ENCODE data around the gene C8G. TPM values are rescaled to one million over a fixed set of nuclear protein-coding genes. Genes with fewer than 3 reads are reported as not detected.

The C8G gene
- total RNA-seq, 1 donor from 2014 or later, result 3.4 TPM

GRCh38 chr9:136953771-136954269 is 8.8 kb downstream of the C8G start:
- ATAC-seq (ENCODE audit: low read depth) (no peak), DNase-seq (no peak)
- Mint-ChIP-seq H3K9me3 (no peaks in the 10 kb centered on the region), H3K4me3 (no peak overlapping the region), H3K27ac (no peak overlapping the region), H3K4me1 (peaks cover 5% of the 10 kb centered on the region), H3K36me3 (ENCODE audit: low read depth) (no peaks in the 10 kb centered on the region), H3K27me3 (peaks cover 2% of the 10 kb centered on the region)
- CTCF ChIA-PET, result no interaction called here
- intact Hi-C loops (cut with micrococcal nuclease), result no loop called here
- POLR2A ChIA-PET, result no interaction called here
- TF ChIP-seq, protein P1, sequence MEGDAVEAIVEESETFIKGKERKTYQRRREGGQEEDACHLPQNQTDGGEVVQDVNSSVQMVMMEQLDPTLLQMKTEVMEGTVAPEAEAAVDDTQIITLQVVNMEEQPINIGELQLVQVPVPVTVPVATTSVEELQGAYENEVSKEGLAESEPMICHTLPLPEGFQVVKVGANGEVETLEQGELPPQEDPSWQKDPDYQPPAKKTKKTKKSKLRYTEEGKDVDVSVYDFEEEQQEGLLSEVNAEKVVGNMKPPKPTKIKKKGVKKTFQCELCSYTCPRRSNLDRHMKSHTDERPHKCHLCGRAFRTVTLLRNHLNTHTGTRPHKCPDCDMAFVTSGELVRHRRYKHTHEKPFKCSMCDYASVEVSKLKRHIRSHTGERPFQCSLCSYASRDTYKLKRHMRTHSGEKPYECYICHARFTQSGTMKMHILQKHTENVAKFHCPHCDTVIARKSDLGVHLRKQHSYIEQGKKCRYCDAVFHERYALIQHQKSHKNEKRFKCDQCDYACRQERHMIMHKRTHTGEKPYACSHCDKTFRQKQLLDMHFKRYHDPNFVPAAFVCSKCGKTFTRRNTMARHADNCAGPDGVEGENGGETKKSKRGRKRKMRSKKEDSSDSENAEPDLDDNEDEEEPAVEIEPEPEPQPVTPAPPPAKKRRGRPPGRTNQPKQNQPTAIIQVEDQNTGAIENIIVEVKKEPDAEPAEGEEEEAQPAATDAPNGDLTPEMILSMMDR (IDR thresholded peaks at IDR 0.05), result no peak

GRCh38 chr9:136954270-136955083 is 9.4 kb downstream of the C8G start:
- Mint-ChIP-seq H3K9me3 (no peaks in the 10 kb centered on the region), H3K4me1 (peaks cover 5% of the 10 kb centered on the region), H3K27ac (no peak overlapping the region), H3K27me3 (peaks cover 2% of the 10 kb centered on the region), H3K36me3 (ENCODE audit: low read depth) (no peaks in the 10 kb centered on the region), H3K4me3 (no peak overlapping the region)
- intact Hi-C loops (cut with micrococcal nuclease), result no loop called here
- TF ChIP-seq, protein P1 (IDR thresholded peaks at IDR 0.05), result no peak
- ATAC-seq (ENCODE audit: low read depth) (no peak), DNase-seq (no peak)
- ChIA-PET CTCF (no interaction called here), POLR2A (no interaction called here)

DNA sequence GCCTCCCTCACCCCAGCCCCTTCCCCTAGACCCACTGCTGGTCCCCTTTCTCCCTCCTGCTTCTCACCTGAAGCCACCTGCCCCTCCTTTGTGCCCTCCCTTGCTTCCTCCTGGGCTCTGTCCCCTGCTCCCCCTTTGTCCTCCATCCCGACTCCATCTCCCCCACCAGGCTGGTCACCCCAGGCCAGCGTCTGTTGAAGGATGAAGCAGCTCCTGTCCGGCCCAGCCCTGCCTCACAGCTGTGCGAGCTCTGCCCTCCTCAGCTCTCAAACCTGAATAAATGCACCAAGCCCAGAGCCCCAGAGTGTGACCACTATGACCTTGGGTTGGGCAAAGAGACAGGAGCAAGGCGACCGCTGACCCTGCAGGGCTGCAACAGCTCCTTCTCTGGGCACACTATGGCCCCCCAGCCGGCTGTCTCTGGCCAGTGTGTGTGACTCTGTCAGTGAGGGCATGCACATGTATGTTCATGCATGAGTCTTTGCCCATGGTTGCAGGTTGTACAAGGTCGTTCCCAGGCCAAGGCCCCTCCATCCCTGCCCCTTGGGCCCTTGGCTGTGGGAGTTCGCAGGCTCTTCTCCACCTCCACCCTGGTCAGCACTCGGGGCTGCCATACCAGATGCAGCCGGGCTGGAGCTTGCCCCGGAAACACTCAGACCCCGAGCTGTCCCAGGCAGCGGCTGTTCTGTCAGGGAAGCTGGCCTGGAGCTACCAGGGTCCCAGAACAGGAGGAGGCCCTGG is 10.3 kb downstream of the C8G start:
- CTCF ChIA-PET, result no interaction called here
- no peak for DNase-seq
- intact Hi-C loops (cut with micrococcal nuclease), result no loop called here
- TF ChIP-seq, protein P1 (IDR thresholded peaks at IDR 0.05), result no peak
- H3K4me1 Mint-ChIP-seq, result peaks cover 1% of the 10 kb centered on the region
- H3K36me3 Mint-ChIP-seq (ENCODE audit: low read depth), result no peaks in the 10 kb centered on the region
- no peaks in the 10 kb centered on the region for H3K9me3 Mint-ChIP-seq
- ATAC-seq (ENCODE audit: low read depth), result no peak
- peaks cover 2% of the 10 kb centered on the region for H3K27me3 Mint-ChIP-seq
- H3K27ac Mint-ChIP-seq, result no peak overlapping the region
- no peak overlapping the region for H3K4me3 Mint-ChIP-seq
- POLR2A ChIA-PET, result no interaction called here

GRCh38 chr9:136955943-136956335 is 10.9 kb downstream of the C8G start:
- DNase-seq (no peak), ATAC-seq (ENCODE audit: low read depth) (no peak)
- Mint-ChIP-seq H3K9me3 (no peaks in the 10 kb centered on the region), H3K4me3 (no peak overlapping the region), H3K27me3 (peaks cover 2% of the 10 kb centered on the region), H3K4me1 (no peaks in the 10 kb centered on the region), H3K27ac (no peak overlapping the region), H3K36me3 (ENCODE audit: low read depth) (no peaks in the 10 kb centered on the region)
- intact Hi-C loops (cut with micrococcal nuclease), result no loop called here
- POLR2A ChIA-PET, result no interaction called here
- TF ChIP-seq, protein P1 (IDR thresholded peaks at IDR 0.05), result no peak
- CTCF ChIA-PET, result no interaction called here

DNA sequence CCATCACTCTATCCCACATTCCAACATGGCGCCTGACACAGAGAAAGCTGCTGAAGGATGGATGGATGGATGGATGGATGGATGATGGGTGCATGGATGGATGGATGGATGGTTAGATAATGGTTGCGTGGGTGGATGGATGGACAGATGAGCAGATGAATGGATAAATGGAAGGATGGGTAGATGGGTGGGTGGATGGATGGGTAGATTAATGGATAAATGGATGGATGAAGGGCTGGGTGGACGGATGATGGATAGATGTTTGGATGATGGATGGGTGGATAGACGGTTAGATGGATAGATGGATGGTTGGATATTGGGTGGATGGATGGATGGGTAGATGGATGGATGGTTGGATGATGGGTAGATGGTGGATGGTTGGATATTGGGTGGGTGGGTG is 11.6 kb downstream of the C8G start:
- no peak for ATAC-seq (ENCODE audit: low read depth)
- intact Hi-C loops (cut with micrococcal nuclease), result no loop called here
- Mint-ChIP-seq H3K4me3 (no peak overlapping the region), H3K27ac (no peak overlapping the region), H3K9me3 (no peaks in the 10 kb centered on the region), H3K27me3 (peaks cover 2% of the 10 kb centered on the region), H3K4me1 (no peaks in the 10 kb centered on the region), H3K36me3 (ENCODE audit: low read depth) (no peaks in the 10 kb centered on the region)
- ChIA-PET POLR2A (no interaction called here), CTCF (no interaction called here)
- no peak for DNase-seq
- TF ChIP-seq, protein P1 (IDR thresholded peaks at IDR 0.05), result no peak
